Ovary (tissue), 10 donors: ENCODE measurements around the gene HNRNPAB. TPM values are rescaled to one million over a fixed set of nuclear protein-coding genes. Genes with fewer than 3 reads are reported as not detected.

ENCODE experiments used
- DNase-seq, 5 donors: peaks; one replicate each; pipeline ENCODE4 v3.0.0-alpha.2; 2019 to 2020
- H3K27ac ChIP-seq, 2 donors: fragments of 200-600 bp; one replicate each; pipeline versions ENCODE4 v1.5.1 to v1.8.0; 2019 to 2022
- H3K27me3 ChIP-seq: fragments of 200-600 bp; one replicate; pipeline ENCODE4 v1.8.0; 2022
- H3K36me3 ChIP-seq: fragments of 200-600 bp; sonication (generic); one replicate; pipeline ENCODE4 v1.5.1; 2019
- H3K4me1 ChIP-seq: one replicate; pipeline ENCODE4 v1.8.1; 2013; ENCODE audit warnings: mild to moderate bottlenecking, moderate library complexity; ENCODE audit not compliant: insufficient read depth
- H3K4me3 ChIP-seq: fragments of 200-600 bp; sonication (generic); one replicate; pipeline ENCODE4 v1.5.1; 2017
- H3K9me3 ChIP-seq, 2 donors: fragments of 200-600 bp in 1 of 2; sonication (generic) in 1 of 2; one replicate each; pipeline versions ENCODE4 v1.5.1 to v1.8.1; 2013 to 2019; ENCODE audit warnings: mild to moderate bottlenecking in 1 of 2, moderate library complexity in 1 of 2
- EP300 ChIP-seq: sonication (generic); formaldehyde crosslinking; IDR thresholded peaks from one replicate; pipeline ENCODE4 v1.6.1; 2017; ENCODE audit warnings: antibody characterized with exemption
- POLR2A ChIP-seq: fragments of 450-650 bp; IDR thresholded peaks from one replicate; pipeline ENCODE4 v1.6.1; 2017; ENCODE audit warnings: antibody characterized with exemption, mild to moderate bottlenecking, moderate library complexity
- WGBS, 3 donors: extraction: QIAGEN DNeasy Blood & Tissue Kit in 1 of 3; methylation state at CpG; one replicate each; pipeline versions ENCODE4 v1.1.5 to v1.1.7; 2013 to 2017; 5-methylcytosine and 5-hydroxymethylcytosine counted together
- intact Hi-C, 4 donors: fragments of 100-400 bp; cut with DNase I; formaldehyde crosslinking; loops; one replicate each; pipeline versions ENCODE4 v1.11.0 to v1.15.1; 2022 to 2023
- long read RNA-seq, 3 donors: library from polyadenylated mRNA in 2 of 3; unstranded in 2 of 3; transcript quantifications; one replicate each; pipeline ENCODE4 v2.0.0 and lab custom pipeline, GENCODE V29; 2021 to 2026
- polyA plus RNA-seq, 2 donors: library from polyadenylated mRNA; stranded (reverse); fragments of 200-250 nt in 1 of 2; fragments of 350-450 nt in 1 of 2; fragmentation: Illumina TruSeq in 1 of 2; extraction: RNeasy Lipid Tissue Mini Kit (QIAGEN cat#74804) in 1 of 2; gene quantifications; one replicate each; pipeline ENCODE4 v1.2.3, GENCODE V29; 2013 to 2014
- total RNA-seq, 7 donors: library from RNA; depleted of rRNA in 2 of 7; stranded (reverse); fragments of >200 nt in 2 of 7; fragmentation: NEBNext Ultra II Directional in 3 of 7; extraction: Animal tissue kit (Norgen Biotek cat#: 25700) in 3 of 7; gene quantifications; one replicate each; pipeline versions ENCODE4 v1.1.0 to v1.2.4, GENCODE V29; 2016 to 2023
- TF ChIP-seq, protein P1 (sequence below), 3 donors: fragments of 450-650 bp in 2 of 3; fragments of 200-600 bp in 1 of 3; IDR thresholded peaks; one replicate each; pipeline versions ENCODE4 v1.5.1 to v1.8.0; 2016 to 2022; ENCODE audit warnings: antibody characterized with exemption in 3 of 3, mild to moderate bottlenecking in 1 of 3
- donor health status: DM: no; HTN: no; CAD: no; lungs with moderate emphysema.
- donor health status: DM: no; HTN: no; CAD: no.
- donor health status: Bipolar disorder and iron deficiency.
- donor health status: DM: yes; HTN: yes; CAD: no.
- donor health status: DM: no; HTN: no; CAD: no.
- donor health status: DM: yes; HTN: yes; CAD: no.

Gene HNRNPAB
- total RNA-seq (100 to 1,000 TPM in 4 of 7 donors, 10 to 100 TPM in 3; 42.0 to 132 (median 102) TPM), polyA plus RNA-seq (100 to 1,000 TPM in 1 of 2 donors, 10 to 100 TPM in 1; 56.4 to 106 TPM)
- long read RNA-seq, donor 1, partial matches to known transcripts: 6 of 15 reads
- long read RNA-seq, donor 1, other reads (novel, unspliced or antisense): 6 of 15 reads
- long read RNA-seq, donor 2, transcript HNRNPAB-202 (8 exons, 1,796 nt): major isoform, 10 of 129 reads
- long read RNA-seq, donor 2, transcript HNRNPAB-201 (7 exons, 1,602 nt): minor isoform, 7 of 129 reads
- long read RNA-seq, donor 2, transcript HNRNPAB-204 (7 exons, 1,785 nt): minor isoform, 7 of 129 reads
- long read RNA-seq, donor 2, partial matches to known transcripts: 105 of 129 reads
- long read RNA-seq, donor 2, other reads (novel, unspliced or antisense): 0 of 129 reads
- long read RNA-seq, donor 3, transcript HNRNPAB-201 (7 exons, 1,602 nt): major isoform, 19 of 51 reads
- long read RNA-seq, donor 3, transcript HNRNPAB-202 (8 exons, 1,796 nt): minor isoform, 16 of 51 reads
- long read RNA-seq, donor 3, transcript HNRNPAB-205 (6 exons, 1,674 nt): minor isoform, 5 of 51 reads
- long read RNA-seq, donor 3, partial matches to known transcripts: 6 of 51 reads
- long read RNA-seq, donor 3, other reads (novel, unspliced or antisense): 3 of 51 reads

DNA sequence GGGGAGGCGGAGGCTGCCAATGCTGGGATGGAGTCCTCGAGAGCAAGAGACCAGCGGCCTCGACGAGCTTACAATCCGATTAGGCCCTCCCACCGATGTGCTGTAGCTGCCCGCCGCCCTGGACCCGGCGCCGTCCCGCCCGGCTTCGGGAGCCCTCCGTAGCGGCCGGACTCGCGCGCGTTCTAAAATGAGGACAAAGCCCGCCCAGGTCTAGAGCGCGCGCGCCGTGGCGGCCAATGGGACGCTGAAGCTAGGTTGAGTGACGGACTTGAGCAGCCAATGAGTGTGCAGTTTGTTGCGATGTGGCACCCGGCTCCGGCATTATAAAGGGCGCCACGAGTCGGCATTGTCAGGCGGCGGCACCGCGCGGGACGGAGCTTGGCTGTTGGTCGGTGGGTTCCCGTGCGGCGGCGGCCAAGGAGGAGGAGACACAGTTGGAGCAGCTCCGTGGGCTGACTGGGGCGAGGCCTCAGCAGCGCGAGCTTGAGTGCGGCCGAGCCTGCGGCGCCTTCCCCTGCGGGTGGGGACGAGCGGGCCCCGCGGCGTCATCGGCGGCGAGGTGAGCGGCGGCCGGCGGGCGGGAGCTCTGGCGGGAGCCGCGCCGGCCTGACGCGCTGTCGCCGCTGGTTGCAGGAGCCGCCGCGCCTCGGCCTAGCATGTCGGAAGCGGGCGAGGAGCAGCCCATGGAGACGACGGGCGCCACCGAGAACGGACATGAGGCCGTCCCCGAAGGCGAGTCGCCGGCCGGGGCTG lies at the start of gene HNRNPAB:
HNRNPAB (plus strand) TSS at position 352 of the 753 bp plus-strand sequence; CDS start at position 657, 305 bp downstream.
- WGBS, 3 donors: 0% methylated on average over 60 to 96 of the region's 96 CpGs
- Histone ChIP-seq H3K27me3 (no peaks in the 10 kb centered on the region), H3K27ac (peak within 1 kb of the TSS; percentile 85 to 92), H3K4me1 (peaks cover 10% of the 10 kb centered on the region), H3K9me3 (no peaks in the 10 kb centered on the region), H3K4me3 (peak within 1 kb of the TSS; percentile 61), H3K36me3 (no peaks in the 10 kb centered on the region)
- intact Hi-C loops: no loop called here
- TF ChIP-seq POLR2A: peak; percentile 98
- TF ChIP-seq, protein P1, sequence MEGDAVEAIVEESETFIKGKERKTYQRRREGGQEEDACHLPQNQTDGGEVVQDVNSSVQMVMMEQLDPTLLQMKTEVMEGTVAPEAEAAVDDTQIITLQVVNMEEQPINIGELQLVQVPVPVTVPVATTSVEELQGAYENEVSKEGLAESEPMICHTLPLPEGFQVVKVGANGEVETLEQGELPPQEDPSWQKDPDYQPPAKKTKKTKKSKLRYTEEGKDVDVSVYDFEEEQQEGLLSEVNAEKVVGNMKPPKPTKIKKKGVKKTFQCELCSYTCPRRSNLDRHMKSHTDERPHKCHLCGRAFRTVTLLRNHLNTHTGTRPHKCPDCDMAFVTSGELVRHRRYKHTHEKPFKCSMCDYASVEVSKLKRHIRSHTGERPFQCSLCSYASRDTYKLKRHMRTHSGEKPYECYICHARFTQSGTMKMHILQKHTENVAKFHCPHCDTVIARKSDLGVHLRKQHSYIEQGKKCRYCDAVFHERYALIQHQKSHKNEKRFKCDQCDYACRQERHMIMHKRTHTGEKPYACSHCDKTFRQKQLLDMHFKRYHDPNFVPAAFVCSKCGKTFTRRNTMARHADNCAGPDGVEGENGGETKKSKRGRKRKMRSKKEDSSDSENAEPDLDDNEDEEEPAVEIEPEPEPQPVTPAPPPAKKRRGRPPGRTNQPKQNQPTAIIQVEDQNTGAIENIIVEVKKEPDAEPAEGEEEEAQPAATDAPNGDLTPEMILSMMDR (IDR thresholded peaks at IDR 0.05): no peak
- peak; percentile 93 to 98 (median 96) for DNase-seq

GRCh38 chr5:178155065-178155464 lies 49.3 kb upstream of the HNRNPAB start:
- Histone ChIP-seq H3K9me3 (no peaks in the 10 kb centered on the region), H3K27me3 (no peaks in the 10 kb centered on the region), H3K4me1 (peaks cover 8% of the 10 kb centered on the region), H3K36me3 (no peaks in the 10 kb centered on the region), H3K27ac (no peak overlapping the region), H3K4me3 (no peak overlapping the region)
- TF ChIP-seq POLR2A (no peak), EP300 (no peak)
- TF ChIP-seq, protein P1 (IDR thresholded peaks at IDR 0.05): no peak
- DNase-seq: no peak
- intact Hi-C loops: no loop called here
- 61 to 72% (median 65%) methylated on average over 8 of the region's 8 CpGs for WGBS, 3 donors

- no peak for DNase-seq
- H3K9me3 ChIP-seq: no peaks in the 10 kb centered on the region
- intact Hi-C loops: loop anchor here in 3 of 4 donors (5.0 to 10.0 kb wide), 2 partner anchors 83 to 555 kb away; partner anchors contain the start of gene B4GALT7 (in 1 of the 3)
- WGBS, 3 donors: 83 to 90% (median 86%) methylated on average over 5 of the region's 5 CpGs
- no peaks in the 10 kb centered on the region for H3K27me3 ChIP-seq
- no peaks in the 10 kb centered on the region for H3K36me3 ChIP-seq
- H3K4me3 ChIP-seq: no peak overlapping the region
- no peak overlapping the region for H3K27ac ChIP-seq
- peaks cover 2% of the 10 kb centered on the region for H3K4me1 ChIP-seq
- TF ChIP-seq POLR2A: no peak
- TF ChIP-seq EP300: no peak
- TF ChIP-seq, protein P1 (IDR thresholded peaks at IDR 0.05): no peak
These were observed 44.2 kb upstream of the HNRNPAB start for GRCh38 chr5:178160176-178160575.

- no peaks in the 10 kb centered on the region for H3K9me3 ChIP-seq
- intact Hi-C loops: loop anchor here in 3 of 4 donors (5.0 to 10.0 kb wide), 2 partner anchors 85 to 558 kb away; partner anchors contain the start of gene B4GALT7 (in 1 of the 3)
- no peak overlapping the region for H3K27ac ChIP-seq
- TF ChIP-seq, protein P1 (IDR thresholded peaks at IDR 0.05): no peak
- TF ChIP-seq POLR2A (no peak), EP300 (no peak)
- H3K27me3 ChIP-seq: no peaks in the 10 kb centered on the region
- H3K4me3 ChIP-seq: no peak overlapping the region
- 79 to 82% (median 79%) methylated on average over 9 of the region's 9 CpGs for WGBS, 3 donors
- H3K4me1 ChIP-seq: peaks cover 2% of the 10 kb centered on the region
- no peak for DNase-seq
- no peaks in the 10 kb centered on the region for H3K36me3 ChIP-seq
These were observed 41.9 kb upstream of the HNRNPAB start for GRCh38 chr5:178162481-178162880.
